Effector CD8-positive, alpha-beta T cell (primary cell): Measurements from ENCODE around the gene PEX10.

Experiments used
- DNase-seq: peaks from one replicate; lab custom pipeline; 2025; lab: John Stamatoyannopoulos, UW

Gene PEX10

GRCh38 chr1:2375246-2375922, 37.0 kb downstream of the PEX10 start:
- no peak for DNase-seq

GRCh38 chr1:2374252-2375155, 37.9 kb downstream of the PEX10 start:
- DNase-seq: no peak

- DNase-seq: no peak
Observed at GRCh38 chr1:2373551-2374251, 38.7 kb downstream of the PEX10 start.

- no peak for DNase-seq
Observed at GRCh38 chr1:2372551-2373490, 39.5 kb downstream of the PEX10 start.

- DNase-seq: no peak
Observed at GRCh38 chr1:2368053-2368744, 44.2 kb downstream of the PEX10 start.

DNA sequence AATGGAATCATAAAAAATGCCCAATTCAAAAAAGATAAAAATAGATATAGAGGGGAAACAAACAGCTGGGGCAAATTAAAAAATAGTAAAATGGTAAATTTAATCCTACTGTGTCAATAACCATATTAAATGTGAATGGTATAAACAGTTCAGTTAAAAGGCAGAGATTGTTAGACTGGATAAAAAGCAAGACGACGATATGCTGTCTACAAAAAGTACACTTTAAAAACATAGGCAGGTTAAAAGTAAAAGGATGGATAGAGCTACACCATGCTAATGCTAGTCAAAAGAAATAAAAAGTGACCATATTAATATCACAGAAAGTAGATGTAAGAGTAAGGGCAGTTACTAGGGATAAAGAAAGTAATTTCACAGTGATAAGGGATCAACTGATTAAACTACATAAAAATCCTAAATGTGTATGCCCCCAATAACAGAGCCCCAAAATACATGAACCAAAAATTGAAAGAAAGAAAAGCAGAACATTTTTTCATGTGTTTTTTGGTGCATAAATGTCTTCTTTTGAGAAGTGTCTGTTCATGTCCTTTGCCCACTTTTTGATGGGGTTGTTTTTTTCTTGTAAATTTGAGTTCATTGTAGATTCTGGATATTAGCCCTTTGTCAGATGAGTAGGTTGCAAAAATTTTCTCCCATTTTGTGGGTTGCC, 48.4 kb downstream of the PEX10 start:
- DNase-seq: no peak

DNA sequence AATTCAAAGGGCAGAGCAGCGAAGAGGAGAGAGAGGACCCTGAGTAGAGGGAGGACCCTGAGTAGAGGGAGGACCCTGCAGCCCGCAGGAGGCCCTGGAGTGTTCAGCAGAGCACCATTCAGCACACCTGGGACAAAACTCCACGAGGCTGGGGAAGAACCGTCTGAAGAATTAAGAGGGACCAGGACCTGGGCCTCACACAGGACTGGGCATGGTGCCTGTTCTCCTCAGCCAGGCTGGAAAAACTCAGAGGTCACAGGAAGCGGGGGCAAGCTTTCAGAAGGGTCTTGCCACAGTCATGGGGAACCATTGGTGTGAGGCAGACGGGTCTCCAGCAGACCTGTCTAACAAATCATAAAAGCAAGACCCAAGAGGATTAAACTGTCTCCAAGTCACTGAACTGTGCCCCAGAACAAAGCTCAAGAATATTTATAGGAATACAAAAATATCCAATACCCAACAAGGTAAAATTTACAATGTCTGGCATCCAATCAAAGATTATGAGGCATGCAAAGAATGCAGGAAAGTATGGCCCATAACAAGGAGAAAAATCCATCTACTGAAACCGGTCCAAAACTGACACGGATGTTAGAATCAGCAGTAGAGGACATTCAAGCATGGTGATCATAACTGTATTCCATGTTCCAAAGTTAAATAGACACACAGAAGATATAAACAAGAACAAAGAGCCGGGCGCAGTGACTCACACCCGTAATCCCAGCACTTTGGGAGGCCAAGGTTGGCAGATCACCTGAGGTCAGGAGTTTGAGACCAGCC, 51.6 kb downstream of the PEX10 start:
- DNase-seq: no peak

- no peak for DNase-seq
Observed at GRCh38 chr1:2358651-2359640, 53.4 kb downstream of the PEX10 start.

- DNase-seq: no peak
Observed at GRCh38 chr1:2358072-2358471, 54.3 kb downstream of the PEX10 start.

DNA sequence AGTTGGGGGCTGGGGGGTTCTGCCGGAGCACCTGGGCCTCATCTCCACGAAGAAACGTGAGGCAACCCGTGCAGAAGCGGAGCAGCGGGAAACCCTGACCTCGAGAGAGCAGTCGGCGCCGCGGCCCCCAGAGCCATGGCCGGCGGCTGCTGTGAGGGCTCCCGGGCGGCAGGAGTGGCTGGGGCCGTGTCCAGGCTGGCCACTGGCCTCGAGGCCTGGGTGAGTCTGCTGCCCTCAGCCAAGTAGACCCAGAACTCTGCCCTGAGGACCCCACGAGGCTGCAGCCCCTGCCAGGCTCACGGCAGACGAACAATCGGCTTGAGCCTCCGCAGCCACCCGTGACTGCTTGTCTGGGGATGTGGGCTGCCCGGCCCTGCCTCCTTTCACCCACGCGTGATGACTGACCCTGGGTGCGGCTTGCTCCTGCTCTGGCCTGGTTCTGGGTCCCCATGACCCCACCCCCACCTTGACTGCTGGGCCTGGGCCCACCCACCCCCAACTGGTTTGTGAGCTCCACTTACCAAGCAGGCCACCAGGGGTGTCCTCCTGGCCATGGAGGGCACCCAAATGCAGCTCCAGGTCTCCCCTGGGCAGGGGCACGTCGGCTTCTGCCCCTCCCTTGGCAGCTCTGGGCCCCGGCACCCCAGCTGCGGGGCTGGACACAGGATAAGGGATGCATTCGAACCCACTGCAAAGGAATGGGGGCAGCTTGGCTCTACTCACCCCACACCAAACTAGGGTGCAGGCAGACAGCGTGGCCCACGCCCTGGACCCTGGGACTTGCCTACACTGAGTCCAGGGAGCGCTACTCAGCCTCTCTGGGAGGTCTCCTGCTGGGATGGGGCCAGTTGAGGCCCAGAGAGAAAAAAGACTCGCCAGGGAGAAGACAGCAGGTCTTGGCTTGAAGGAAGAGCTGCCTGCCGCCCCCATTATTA, 55.2 kb downstream of the PEX10 start:
- no peak for DNase-seq

- DNase-seq: no peak
Observed at GRCh38 chr1:2356401-2356800, 56.0 kb downstream of the PEX10 start.

DNA sequence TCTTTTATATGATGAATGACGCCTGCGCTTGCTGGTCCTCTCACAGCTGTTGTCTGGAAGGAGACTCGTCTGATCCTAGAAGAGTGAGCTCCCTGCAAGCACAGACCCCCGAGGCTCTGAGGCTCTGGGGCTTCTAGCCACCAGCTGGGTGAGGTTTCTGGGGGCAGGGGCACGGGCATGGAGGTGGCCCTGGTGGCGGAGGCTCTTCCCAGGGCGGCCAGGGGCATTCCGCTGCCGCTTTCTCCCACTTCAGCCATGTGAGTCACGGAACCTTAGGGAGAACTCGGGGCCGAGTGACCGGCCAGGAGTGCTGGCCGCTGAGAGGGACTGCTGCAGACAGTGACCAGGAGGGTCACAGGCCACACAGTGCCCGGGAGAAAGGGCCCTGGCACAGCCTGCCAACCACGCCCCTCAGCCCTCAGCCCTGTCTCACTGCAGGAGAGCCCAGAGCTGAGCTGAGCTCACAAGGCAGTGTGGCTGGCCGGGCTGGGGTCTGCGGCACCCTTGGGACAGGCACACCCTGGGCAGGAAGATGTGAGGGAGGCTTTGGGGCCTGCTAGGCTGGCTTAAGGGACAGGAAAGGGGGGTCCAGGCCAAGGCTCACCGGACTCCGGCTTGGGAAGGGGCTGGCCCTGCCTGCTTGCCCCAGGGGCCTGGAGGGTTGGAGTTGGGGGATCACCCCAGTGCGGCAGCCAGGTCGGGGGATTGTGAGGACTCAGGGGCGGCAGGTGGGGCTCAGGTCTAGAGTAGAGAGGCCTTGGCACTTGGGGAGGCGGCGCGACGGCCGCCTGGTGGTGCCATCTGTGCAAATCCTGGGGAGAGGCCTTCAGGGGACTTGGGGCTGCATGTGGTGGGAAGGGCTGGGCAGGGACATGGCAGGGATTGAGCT, 56.7 kb downstream of the PEX10 start:
- DNase-seq: no peak

DNA sequence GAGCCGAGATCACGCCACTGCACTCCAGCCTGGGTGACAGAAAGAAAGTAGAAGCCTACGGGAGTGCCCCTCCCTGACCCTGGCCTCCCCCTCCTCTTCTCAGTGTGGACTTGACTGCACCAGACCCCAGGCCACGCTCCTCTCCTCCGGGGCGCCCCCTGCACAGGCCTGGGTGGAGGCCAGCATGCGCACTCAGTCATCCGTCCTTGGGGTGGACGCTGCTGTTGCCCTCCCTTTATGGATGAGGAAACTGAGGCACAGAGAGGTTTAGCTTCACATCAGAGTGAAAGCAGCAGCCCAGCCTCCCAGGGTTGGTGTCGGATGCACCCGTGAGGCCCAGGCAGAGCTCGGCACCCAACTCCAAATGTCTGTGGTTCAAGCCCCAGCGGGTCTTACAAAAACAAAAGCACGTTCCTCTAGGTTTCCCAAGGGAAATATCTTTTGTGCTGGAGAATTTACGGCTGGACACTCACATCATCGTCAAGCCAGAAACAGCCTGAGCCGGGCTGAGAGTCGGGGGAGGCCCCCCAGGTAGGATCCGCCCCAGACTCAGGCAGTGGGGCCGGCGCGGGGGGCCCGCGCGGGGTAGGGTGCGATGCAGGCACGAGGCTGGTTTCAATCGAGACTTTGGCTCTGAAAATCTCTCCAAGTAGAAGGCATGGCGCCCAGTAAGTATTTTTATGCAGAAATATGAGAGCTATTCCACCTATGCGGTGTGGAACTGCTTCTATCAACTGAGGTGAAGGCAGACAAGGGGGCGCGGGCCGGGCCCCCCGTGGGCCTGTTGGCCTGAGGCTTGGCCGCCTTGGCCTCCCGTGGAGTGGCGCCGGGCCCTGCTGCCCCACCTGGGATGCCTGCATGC, 57.6 kb downstream of the PEX10 start:
- DNase-seq: no peak
